Measurements from ENCODE around the gene AATK. TPM values are rescaled to one million over a fixed set of nuclear protein-coding genes. Genes with fewer than 3 reads are reported as not detected.

AATK gene
- total RNA-seq, 2 donors from 2014 or later: 3.3 to 4.6 TPM

- DNase-seq (ENCODE audit: low spot score): no peak
- intact Hi-C loops (cut with DNase I): loop anchor here in 1 of 2 donors (1.0 kb wide), 1 partner anchor 200 kb away; no protein-coding TSS in a partner anchor
These were observed 31.4 kb upstream of the AATK start for GRCh38 chr17:81197409-81197795.

- no peak for DNase-seq (ENCODE audit: low spot score)
- intact Hi-C loops (cut with DNase I): loop anchor here in 1 of 2 donors (1.0 kb wide), 1 partner anchor 199 kb away; no protein-coding TSS in a partner anchor
These were observed 30.7 kb upstream of the AATK start for GRCh38 chr17:81196505-81197408.

GRCh38 chr17:81195941-81196495 lies 30.0 kb upstream of the AATK start:
- intact Hi-C loops (cut with DNase I): no loop called here
- DNase-seq (ENCODE audit: low spot score): no peak

- intact Hi-C loops (cut with DNase I): no loop called here
- DNase-seq (ENCODE audit: low spot score): no peak
These were observed 29.2 kb upstream of the AATK start for GRCh38 chr17:81194941-81195901.

- intact Hi-C loops (cut with DNase I): no loop called here
- DNase-seq (ENCODE audit: low spot score): no peak
These were observed 28.3 kb upstream of the AATK start for GRCh38 chr17:81194225-81194760.

- no peak for DNase-seq (ENCODE audit: low spot score)
These were observed 27.6 kb upstream of the AATK start for GRCh38 chr17:81193470-81194224.

GRCh38 chr17:81193051-81193410 lies 27.0 kb upstream of the AATK start:
- DNase-seq (ENCODE audit: low spot score): no peak
- intact Hi-C loops (cut with DNase I): no loop called here

More at GRCh38 chr17:81193470-81194224, 27.6 kb upstream of the AATK start:
- intact Hi-C loops (cut with DNase I): no loop called here

GRCh38 chr17:81192386-81193050 lies 26.5 kb upstream of the AATK start:
- intact Hi-C loops (cut with DNase I): no loop called here
- no peak for DNase-seq (ENCODE audit: low spot score)

GRCh38 chr17:81191646-81192045 lies 25.6 kb upstream of the AATK start:
- intact Hi-C loops (cut with DNase I): no loop called here

GRCh38 chr17:81191116-81191515 lies 25.1 kb upstream of the AATK start:
- intact Hi-C loops (cut with DNase I): no loop called here
- no peak for DNase-seq (ENCODE audit: low spot score)

More at GRCh38 chr17:81191646-81192045, 25.6 kb upstream of the AATK start:
- no peak for DNase-seq (ENCODE audit: low spot score)

- intact Hi-C loops (cut with DNase I): no loop called here
- DNase-seq (ENCODE audit: low spot score): no peak
These were observed 24.6 kb upstream of the AATK start for GRCh38 chr17:81190591-81190990.

- intact Hi-C loops (cut with DNase I): no loop called here
- DNase-seq (ENCODE audit: low spot score): no peak
These were observed 23.9 kb upstream of the AATK start for GRCh38 chr17:81189670-81190530.

- intact Hi-C loops (cut with DNase I): no loop called here
- DNase-seq (ENCODE audit: low spot score): no peak
These were observed 23.0 kb upstream of the AATK start for GRCh38 chr17:81189016-81189415.

GRCh38 chr17:81188491-81188840 lies 22.4 kb upstream of the AATK start:
- DNase-seq (ENCODE audit: low spot score): no peak
- intact Hi-C loops (cut with DNase I): no loop called here

- intact Hi-C loops (cut with DNase I): no loop called here
- no peak for DNase-seq (ENCODE audit: low spot score)
These were observed 21.8 kb upstream of the AATK start for GRCh38 chr17:81187586-81188490.

- no peak for DNase-seq (ENCODE audit: low spot score)
- intact Hi-C loops (cut with DNase I): no loop called here
These were observed 21.1 kb upstream of the AATK start for GRCh38 chr17:81187120-81187519.

All from posterior vena cava (tissue), 2 donors.